ENCODE measurements around the gene SRGAP3.

Gene SRGAP3

DNA sequence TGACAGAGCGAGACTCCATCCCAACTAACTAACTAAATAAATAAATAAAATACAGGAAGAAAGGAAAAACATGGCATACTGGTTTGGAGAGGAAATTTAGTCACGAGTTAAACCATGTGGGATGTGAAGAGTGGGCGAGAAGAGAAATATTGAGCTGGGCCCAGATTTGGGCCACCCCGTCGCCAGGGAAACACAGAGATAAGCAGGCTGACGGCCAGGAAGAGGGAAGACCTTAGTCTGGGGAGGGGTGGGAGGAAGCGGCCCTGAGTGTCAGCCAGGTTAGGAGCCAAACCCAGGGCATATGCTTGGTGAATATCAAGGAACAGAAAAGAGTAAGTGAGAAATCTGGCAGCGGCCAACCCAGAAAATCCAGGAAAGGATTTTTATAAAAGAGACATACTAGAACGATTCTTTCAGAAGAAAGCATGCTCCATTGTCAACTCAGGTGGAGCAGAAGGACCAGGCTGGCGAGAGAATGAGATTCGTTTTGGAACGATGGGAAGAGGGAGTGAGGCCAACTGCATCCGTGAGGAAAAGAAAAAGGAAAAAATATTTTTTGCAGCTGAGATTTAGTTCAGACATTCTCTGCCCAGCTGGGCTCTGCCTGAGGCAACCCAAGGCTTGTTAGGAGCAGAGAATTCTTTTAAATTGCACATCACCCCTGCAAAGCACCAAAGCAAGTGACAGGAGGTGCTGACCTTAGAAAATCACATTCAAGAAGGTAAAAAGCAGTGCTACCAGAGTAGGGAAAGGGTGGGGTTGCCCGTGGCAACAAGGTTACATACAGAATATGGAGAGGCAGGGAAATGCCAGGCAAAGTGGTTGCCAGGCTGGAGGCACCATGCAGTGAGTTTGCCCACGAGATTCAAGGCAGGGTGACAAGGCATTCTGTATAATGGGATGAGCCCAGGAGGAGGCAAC is 226.9 kb downstream of the SRGAP3 start:
- FAIRE-seq (no peak), DNase-seq (ENCODE audit: low spot score) (no peak)

DNA sequence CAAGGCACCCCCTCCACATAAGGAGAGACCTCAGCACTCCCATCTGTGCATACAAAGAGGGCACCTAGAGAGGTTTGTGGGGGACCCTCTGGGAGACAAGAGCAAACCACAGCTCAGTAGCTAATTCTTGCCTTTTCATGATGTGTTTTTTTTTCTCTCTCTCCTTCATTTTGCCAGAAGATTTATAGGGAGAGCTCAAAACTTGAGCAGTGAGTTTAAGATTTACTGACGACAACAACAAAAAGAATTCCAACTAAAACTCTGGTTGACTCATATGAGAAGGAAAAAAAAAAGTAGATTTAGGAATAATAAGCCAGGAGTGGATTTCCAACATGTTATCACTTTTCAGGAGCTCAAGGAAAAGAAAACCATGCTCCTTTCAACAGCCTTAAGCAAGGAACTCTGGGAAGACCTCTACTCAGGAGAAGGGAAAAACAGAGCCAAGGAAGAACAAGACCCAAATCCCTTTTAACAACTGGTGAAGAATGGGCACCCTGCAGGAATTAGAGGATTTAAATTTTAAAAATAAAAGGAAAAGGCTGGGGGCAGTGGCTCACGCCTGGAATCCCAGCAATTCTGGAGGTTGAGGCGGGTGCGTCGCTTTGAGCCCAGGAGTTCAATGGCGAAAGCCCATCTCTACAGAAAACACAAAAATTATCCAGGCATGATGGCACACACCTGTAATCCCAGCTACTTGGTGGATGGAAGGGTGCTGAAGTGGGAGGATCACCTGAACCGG is 228.0 kb downstream of the SRGAP3 start:
- no peak for FAIRE-seq

DNA sequence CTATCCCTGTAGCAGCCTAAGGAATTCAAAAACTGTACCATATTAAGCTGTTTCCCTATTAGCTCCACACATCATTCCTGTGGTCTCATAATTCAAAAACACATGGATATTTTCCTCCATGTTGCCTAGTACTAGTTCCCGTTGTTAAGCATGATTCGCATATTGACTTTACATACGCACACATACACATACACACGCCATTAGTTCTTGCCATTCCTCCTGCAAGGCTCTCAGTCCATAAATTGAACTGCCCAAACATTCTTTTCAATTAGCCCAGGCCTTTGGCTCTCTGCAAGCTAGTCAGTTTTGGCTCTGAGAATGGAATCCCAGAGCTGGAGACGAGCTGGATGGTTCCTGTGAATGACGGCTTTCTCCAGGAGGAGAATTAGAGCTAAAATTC is 229.0 kb downstream of the SRGAP3 start:
- no peak for DNase-seq (ENCODE audit: low spot score)
- no peak for FAIRE-seq

More for the DNA sequence above, 228.0 kb downstream of the SRGAP3 start:
- no peak for DNase-seq (ENCODE audit: low spot score)

DNA sequence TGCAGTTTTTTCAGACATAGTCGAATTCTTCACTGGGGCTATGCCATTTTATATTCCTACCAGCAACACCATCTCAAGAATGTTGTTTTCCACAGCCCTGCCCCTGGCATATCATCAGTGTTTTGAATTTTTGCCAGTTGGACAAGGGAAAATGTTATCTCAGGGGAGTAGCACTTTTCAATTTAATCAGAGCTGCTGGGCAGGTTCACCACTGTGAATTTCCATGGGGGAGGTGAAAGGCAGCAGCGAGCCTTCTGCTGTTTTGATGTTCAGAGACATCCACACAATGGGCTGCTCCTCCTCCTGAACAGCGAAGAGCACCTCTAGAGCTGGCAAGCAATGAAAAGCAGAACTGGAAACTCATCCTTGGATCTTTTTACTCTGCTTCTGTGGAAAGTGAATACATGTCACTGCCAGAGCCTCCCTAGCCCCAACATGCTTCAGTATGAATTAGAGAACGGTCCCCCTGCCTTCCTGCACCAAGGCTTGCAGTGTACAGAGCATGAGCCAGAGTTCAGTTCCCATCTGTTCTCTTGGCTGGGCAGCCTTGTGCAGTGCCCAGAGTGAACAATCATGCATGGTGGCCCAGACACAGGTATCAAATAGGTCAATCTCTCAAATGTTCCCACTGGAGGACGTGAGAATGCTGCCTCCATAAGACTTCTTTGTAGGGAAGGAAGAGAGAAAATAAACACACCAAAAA is 230.0 kb downstream of the SRGAP3 start:
- FAIRE-seq (no peak), DNase-seq (ENCODE audit: low spot score) (no peak)

DNA sequence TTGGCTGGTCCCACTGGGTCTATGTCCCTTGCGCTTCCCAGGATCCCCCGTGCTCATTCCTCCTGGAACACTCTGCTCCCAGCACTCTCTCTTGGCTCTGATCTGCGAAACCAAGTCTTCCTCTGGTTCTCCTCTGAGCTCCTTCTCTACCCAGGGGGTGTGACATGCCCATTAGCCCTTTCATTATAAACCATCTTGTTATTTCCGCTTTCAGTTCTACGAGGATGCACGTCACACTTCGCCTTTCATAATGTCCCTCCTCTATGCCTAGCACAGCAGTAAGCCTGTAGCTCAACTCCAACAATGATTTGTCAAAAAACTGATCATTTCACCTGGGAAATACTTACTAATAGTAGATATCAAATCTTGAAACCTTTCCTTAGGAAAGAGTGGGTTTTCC is 234.2 kb downstream of the SRGAP3 start:
- FAIRE-seq = no peak

DNA sequence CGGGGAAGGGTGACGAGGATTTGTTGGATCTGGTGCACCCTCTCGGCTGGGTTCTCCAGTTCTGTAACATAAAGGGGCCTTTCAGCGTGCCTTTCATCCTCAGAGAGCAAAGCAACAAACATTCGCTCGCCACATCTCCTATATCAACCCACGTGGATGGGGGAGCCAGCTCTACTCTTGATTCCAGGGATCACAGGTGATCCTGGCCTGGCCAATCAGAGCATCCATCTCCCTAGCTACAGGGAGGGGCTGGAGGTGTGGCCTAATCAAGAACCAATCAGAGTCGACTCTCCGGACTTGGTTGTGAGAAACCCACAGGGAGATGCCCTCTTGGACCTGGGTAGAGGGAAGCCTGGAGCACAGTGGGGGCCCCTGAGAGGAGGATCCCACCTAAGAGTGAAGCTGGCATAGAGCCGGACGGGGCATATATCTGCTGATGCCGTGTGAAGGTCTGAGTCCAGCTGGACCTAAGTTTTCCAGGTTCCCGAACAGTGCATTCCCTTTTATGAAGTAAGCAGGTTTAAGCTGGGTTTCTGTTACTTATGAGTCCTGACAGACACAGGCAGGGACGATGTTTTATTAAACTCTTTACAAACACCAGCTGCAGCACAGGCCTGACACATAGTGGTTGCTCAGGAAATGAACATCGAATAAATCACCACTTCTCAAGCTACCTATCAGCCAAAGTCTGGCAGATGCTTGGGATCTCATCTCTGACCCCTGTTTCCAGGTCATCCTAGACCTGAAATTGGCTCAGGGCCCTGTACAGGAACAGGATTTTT is 235.5 kb downstream of the SRGAP3 start:
- DNase-seq (ENCODE audit: low spot score) (no peak), FAIRE-seq (no peak)

More for the DNA sequence above, 234.2 kb downstream of the SRGAP3 start:
- DNase-seq (ENCODE audit: low spot score) = no peak

DNA sequence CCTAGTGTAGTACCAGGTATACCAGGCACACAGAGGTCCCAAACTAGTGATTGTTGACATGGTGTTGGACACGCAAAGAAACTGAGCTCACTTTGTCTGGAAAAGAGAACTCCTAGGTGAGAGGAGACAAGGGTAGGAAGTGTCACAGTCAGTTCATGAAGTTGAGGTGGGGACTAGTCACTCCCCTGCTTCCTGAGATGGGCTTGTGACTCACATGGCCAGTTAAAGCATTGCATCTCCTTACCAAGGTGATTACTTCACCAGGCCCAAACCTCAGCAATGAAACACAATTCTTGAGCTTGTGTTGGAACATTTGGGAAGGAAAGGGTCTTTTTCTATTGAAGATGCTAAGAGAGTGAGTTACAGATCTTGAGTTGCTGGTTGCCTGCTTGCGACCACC is 236.9 kb downstream of the SRGAP3 start:
- FAIRE-seq (no peak), DNase-seq (ENCODE audit: low spot score) (no peak)

DNA sequence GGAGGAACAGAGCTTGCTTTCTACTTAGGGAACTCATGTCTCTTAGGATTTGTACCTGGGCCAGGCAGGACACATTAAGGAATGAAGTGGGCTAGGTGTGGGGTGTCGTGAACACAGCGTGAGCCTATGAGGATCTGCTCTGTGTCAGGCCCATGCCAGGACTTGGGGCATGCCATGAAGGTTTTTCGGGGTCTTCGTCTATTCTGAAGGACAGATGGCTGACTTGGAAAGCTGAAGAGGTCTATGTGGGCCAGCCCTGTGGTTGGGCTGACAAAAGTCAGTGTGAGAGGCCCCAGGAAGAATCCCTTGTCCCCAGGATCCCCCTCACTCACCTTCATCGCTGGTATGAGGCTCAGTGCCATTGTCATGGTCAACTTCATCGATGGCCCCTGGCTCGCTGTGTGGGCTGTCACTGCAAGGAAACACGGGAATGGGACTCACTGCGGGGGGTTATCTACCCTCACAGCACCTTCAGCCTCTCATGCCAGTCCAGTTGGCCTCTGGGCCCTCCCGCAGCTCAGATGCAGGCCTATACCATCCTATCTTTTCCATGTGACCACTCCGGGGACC is 239.4 kb downstream of the SRGAP3 start:
- no peak for FAIRE-seq
- DNase-seq (ENCODE audit: low spot score) = no peak

DNA sequence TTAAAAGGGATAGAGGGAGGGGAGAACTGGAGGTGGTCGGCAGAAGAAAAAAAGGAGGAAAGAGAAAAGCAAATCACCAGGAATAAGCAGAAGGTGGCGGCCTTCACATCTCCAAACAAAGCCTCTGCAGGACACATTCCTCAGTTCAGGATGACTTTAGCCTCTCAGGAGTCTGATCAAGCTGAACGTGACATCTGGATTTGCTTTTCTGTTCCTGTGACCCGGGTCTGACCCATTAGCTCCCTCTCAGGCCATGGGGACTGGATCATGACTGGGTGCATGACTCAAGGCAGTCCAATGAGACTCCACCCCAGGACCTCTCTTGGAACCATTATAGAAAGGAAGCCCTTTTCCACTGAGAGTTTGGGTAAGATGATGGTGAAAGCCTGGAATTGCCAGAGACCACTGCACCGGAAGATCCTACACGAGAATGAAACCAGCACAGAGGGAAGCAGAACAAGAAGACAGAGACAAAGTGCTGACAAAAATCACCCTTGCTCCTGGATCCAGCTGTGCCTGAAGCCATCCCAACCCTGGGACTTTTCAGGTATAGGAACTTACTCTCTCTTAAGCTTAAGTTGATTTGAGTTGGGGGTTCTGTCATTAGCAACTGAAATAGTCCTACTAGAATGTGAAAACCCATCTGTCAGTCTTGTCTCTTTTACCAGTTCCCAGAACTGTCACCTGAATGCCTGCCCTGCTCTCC is 240.7 kb downstream of the SRGAP3 start:
- DNase-seq (ENCODE audit: low spot score) = no peak
- FAIRE-seq = no peak

DNA sequence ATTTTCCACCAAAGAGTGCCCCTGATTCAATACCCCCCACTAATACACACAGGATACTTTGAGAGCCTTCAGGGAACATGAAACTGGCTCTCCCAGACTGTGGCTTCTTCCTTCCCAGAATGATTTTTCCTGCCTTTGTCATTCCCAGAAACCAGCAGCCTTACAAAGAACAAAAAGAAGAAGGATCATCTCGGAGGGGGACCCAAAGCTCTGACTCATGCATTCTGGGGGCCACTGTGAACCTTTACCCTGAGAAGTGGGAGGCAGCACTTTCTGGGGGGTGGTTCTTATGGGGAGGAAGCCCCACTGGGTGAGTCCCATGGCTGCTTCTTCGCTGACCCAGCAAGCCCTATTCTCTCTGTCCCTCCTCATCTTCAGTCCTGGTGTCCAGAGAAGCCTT is 241.5 kb downstream of the SRGAP3 start:
- FAIRE-seq (no peak), DNase-seq (ENCODE audit: low spot score) (no peak)

DNA sequence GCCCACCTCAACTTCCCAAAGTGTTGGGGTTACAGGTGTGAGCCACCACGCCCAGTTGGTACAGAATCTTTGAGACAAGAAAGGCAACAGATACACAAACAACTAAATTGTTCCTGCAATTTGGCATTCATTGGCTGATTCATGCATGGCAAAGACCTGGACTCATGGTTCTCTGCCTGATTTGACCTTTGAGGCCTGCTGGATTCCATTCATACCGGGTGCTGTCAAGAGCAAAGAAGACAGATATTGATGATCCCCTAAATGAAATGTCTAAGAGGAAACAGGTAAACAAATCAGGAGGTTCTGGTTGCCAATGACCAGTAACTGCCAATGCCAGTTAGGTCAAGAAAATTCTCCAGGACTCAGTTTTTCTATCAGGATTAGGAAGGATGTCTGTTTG is 242.2 kb downstream of the SRGAP3 start:
- no peak for DNase-seq (ENCODE audit: low spot score)
- no peak for FAIRE-seq

DNA sequence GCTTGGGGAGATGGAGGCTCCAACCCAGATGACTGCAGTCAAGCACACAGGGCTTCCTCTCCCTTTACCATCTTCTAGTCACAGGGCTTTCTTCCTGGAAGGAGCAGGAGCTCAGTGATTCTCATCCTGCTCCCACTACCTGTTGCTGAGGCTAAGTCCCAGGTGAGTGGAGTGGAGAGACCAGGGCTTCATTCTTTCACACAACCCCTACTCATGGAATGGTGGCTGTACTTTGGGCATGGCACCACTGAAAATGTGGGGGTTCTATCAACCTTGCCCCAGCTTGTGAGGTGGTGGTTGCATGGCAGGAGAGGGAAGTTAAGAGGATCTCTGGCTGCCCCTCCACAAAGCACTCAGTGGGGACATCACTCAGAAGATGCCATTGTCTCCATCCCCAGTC is 249.4 kb downstream of the SRGAP3 start:
- FAIRE-seq (no peak), DNase-seq (ENCODE audit: low spot score) (no peak)

DNA sequence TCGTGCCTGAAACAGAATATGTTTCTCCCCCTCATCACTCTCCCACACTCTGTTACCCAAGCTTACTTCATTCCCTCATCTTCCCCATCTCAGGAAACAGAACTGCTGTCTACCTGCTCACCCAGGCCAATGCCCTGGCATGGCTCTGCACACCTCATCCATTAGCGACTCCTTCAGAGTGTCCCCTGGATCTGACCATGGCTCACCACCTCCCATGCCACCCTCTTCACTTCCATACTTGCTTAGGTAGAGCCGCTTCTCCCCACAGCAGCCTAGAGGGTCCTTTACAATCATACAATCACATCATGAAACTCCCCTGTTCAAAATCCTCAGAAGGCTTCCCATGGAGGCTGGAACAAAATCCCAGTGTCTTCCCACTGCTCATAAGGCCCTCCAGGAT is 252.3 kb downstream of the SRGAP3 start:
- FAIRE-seq = no peak

DNA sequence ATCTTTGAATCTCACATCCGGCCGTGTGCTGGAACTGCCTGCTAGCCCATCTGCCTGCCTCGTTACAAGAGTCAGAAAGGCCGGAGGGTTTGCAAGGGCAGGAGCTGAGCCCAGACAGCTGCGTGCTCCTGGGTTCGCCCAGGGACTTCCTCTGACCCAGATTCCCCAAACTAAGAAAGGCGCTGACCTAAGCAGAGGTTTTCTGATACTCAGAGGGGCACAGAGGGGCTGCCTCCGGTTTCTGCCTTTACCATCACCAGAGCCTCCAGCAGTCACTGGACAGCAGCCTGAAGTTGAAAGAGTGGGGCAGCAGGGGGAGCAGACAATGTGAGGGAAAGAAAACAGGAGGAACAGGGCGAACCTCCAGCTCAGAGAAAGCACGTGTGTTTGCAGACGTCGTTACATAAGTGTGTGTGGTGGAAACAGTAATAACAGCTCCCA is 252.7 kb downstream of the SRGAP3 start:
- no peak for FAIRE-seq
- no peak for DNase-seq (ENCODE audit: low spot score)

More for the DNA sequence above, 252.3 kb downstream of the SRGAP3 start:
- DNase-seq (ENCODE audit: low spot score) = no peak

DNA sequence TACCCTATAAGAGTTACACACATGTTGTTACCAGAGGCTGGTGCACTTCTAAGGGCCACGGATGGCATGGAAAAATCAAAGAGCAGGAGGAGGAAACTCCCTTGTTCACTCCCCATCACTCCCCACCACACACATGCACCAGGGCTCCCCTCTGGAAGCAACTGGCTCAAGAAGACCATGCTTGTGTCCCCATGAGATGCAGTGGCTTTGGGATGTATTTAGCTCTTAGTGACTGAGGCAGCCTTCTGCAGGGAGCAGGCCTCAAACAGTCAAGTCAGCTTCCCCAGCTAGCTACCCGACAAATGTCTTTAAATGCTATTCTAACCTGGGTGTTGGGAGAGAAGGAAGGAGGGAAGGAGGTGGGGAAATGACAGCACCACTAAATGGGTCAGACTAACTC is 253.2 kb downstream of the SRGAP3 start:
- FAIRE-seq = no peak
- DNase-seq (ENCODE audit: low spot score) = no peak

DNA sequence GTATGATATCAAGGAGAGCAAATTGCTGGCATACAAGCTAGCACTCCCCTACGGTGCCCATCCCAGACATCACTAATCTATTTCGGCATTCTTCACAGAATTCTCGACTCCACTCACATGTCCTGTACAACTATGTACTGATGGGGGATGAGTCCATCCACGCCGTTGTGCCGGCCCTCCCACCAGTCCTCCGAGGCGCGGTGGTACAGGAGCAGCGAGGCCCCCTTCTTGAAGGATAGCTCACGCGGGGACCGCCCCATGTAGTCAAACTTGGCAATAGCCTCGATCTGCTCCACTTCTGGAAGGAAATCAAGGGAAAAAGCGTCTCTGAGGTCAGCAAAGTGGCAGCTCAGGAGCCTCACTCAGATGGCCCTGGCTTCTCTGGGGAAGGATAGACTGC is 255.2 kb downstream of the SRGAP3 start:
- FAIRE-seq = no peak

DNA sequence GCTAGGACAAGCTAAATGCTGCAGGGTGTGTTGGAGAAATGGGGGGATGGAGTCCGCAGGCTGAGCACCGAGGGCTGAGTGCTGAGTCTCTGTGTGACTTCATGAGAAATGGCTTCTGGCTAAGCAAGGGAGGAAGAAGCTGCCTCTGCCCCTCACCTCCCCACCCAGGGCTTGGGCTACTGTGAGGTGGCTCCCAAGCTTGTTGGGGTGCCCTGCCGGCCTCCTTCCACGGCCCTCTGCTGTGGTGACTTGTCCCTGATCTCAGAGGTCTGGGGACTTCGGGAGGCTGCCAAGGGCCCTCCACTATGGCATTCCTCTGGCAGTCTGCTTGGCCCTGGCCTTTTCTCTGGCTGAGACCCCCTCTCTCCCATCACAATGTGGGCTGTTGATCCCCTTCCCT is 256.1 kb downstream of the SRGAP3 start:
- FAIRE-seq (no peak), DNase-seq (ENCODE audit: low spot score) (no peak)

More for the DNA sequence above, 255.2 kb downstream of the SRGAP3 start:
- DNase-seq (ENCODE audit: low spot score) = no peak

DNA sequence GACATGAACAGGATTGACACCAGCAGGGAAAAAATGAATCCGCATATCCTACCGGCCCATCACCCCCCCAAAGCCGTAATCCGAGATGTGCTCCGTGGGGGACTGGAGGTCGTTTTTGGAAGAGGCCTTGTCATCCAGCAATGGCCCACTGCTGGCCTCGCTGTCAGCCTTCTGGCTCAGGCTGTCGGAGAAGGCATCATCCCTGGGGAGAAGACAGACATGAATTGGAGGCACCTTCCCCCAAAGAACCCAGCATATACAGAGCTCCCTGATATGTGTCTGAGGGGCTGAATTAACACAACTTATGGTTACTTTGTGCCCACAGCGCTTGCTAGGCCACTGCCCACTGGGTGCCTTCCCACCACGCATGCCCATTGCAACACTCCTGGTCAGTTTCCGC is 256.6 kb downstream of the SRGAP3 start:
- FAIRE-seq (no peak), DNase-seq (ENCODE audit: low spot score) (no peak)

DNA sequence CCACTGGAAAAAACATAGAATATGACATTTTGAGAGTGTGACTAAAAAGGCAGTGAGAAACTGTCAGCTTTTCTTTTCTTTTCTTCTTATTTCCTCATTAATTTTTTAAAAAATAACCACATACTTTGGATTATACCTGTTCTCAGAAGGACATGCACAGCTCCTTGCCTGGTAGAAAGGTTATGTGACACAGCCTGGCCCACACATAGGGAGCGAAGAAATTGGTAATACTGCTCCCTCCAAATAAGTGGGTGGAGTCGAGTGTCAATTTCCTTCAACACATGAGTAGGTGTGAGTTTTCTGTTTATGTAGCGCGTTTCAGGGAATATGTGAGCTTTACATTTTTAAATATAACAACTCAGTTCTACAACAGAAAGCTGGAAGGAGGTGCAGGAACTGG is 257.2 kb downstream of the SRGAP3 start:
- no peak for FAIRE-seq

More for the DNA sequence above, 257.2 kb downstream of the SRGAP3 start:
- no peak for DNase-seq (ENCODE audit: low spot score)
